GM18507 (cell line): ENCODE data around the gene PTPRM.

Source experiments
- DNase-seq: peaks from one replicate; pipeline ENCODE4 v3.0.0; 2011; ENCODE audit warnings: low read depth; ENCODE audit not compliant: insufficient read length; ENCODE audit errors: extremely low spot score
- FAIRE-seq: peaks from 2 replicates; lab custom pipeline; 2011; peaks lifted over from hg19 to GRCh38; lab: Jason Lieb, UNC

PTPRM gene

DNA sequence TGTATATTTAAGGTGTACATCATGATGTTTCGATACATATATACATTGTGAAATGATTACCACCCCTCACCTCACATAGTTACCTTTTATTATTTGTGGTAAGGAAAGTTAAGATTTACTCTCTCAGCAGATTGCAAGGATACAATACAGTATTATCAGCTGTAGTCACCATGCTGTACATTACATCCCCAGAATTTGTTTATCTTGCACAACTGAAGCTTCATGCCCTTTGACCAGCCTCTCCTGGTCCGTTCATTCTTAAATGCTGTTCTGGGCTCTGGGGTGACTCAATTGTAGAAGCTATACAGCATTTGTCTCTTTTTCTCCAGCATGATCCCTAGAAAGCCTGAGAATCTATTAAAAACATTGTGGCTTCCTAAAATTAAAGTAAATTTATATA, 90.8 kb downstream of the PTPRM start:
- DNase-seq, result no peak
- no peak for FAIRE-seq

DNA sequence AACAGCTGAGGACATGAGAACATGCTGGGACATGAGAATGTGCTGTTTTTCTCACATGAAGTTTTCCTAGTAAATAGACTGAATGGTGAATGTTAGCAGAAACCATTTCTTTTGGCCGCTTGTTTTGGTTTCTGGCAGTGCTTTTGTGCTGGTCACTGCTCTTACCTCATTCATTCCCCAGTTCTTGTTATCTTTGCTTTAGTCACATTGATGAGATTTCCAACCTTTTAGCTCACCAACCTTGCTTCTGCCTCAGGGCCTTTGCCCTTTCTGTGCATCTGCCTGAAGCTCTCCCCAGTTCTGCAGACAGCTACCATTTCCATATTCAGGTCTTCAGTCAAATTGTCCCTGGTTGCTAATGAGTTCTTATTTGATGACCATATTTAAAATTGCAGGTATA, 91.6 kb downstream of the PTPRM start:
- DNase-seq (no peak), FAIRE-seq (no peak)

DNA sequence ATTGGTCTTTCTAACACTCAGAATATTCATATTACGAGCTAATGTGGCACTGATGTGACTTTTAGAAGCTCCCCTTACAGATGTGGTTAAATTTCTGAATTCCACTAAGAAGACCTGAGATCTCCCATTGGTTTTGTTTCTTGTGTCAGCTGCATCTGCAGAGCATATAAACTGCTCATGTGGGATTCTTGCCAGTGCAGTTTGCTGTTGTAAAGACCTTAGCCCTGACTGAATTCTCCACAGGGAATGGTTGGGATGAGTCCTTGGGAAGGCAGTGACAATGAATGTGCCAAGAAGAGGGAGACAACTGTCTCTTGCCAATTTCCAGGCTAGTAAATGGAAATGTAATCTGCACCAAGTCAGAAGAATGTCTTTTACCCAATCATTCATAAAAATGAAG, 94.1 kb downstream of the PTPRM start:
- no peak for FAIRE-seq
- no peak for DNase-seq

DNA sequence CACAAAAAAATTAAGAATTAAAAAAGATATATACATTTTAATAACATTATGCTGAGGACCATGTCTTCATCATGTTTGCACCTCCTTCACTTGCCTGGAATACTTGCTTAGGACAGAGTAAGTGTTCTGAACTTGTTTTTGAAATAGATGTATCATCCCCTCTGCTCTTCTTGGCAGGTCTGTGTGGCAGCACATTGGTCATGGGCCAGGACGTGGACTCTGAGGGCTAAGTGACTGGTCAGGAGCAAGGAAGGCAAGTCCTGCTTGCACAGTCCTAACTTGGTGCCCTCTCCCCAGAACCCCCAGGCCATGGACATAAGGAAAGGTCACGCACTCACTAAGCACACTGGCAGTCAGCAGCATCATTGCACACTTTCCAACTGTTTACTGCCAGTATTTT, 95.8 kb downstream of the PTPRM start:
- DNase-seq, result no peak
- FAIRE-seq, result no peak

DNA sequence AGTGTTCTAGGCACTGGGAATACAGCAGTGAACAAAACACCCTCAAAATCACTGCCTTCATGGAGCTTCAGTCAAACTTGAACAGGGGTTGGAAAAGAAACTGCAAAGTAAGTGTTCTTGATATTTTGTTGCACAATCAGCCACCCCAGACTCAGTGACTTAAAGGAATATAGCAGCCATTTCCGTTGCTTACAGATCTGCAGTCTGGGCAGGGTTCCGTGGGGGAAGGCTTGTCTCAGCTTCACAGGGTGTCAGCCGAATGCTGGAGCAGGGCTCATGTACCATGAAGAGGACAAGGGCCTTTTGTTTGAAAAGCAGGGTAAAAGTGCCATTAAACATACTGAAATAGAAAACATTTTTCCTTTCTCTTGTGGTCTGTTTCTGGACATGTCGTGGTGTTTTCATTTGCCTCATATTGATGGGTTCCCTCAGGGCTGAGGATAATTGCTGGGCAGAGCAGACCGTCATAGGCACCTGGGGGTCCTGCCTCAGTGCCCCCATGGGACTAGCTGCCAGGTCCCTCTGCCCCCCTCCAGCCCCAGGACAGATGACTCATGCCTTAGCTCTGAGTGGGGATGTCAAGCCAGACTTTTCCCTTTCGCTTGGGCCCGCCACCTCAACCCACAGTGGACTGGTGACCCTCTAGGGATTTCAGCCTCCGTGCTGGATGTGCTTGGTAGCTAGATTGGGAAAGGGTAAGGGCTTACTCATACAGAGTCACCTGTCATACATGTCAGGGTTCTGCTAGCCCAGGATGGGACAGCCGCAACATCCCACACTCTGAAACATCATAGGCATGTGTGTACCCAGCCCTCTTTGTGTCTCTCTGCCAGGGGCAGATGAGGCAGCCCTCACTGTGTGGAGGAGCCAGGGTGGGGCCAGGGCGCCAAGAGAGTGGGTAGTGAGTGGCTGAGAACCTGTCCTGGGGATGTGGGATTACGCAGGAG, 96.5 kb downstream of the PTPRM start:
- DNase-seq, result no peak
- no peak for FAIRE-seq

DNA sequence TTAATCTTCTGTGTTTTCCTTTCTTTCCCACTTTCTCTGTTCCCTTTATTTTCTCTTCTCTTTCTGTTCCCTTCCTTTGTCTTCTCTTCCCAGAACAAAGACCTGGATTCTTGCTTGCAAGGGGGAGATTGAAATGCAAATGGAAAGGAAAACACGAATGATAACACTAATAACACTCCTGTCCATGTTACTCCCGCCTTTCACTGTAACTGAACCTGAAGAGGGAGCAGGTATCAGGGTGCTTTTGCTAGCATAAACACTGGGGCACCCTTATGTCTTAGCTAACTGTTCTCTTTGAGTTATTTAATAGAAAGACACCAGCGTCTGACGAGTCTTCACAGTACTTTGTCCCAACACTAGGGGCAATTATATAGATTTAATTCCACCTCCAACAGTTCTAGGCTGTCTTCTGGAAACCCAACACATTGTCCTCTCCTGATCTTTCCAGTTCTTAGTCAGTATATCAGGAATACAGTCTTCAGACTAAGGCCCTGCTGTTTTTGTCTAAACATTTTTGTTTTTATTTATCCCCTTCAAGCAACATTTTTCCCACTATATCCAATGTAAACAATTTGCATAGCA, 99.2 kb downstream of the PTPRM start:
- DNase-seq (no peak), FAIRE-seq (no peak)

DNA sequence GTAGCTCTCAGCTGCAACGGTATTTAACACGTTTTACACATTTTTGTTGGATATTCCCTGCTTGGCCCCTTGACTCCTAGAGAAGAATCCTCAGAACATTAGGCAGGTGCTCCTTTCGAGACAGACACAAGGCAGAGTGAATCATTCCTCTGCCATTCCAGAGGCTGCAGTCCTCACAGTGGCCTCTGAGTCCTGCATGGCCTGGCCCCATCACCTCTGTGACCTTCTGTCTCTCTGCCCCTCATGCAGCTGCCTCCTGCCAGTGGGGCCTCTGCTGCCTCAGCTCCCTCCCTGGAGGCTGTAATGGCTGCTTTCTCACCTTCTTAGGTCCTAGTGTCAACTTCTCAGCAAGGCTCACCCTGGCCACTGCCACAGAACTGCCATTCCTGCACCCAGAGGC, 101.3 kb downstream of the PTPRM start:
- no peak for DNase-seq
- no peak for FAIRE-seq

DNA sequence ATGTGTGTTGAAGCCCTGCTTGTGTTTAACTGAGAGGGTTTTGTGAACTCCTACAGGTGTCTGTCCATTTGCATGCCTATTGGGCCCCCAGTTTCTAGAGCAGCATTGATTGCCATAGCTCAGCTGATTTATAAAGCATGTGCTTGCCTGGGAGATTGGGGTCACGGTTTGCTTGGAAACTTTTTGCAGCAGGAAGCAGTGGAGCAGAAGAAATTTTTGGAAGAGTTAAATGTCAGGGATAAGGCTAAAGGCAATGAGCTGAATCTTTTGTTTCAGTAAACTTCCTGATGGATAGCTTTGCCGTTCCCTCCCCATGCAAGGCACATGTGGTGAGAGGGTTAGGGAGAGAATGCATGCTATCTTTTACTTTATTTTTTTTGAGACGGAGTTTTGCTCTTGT, 102.2 kb downstream of the PTPRM start:
- DNase-seq (no peak), FAIRE-seq (no peak)

DNA sequence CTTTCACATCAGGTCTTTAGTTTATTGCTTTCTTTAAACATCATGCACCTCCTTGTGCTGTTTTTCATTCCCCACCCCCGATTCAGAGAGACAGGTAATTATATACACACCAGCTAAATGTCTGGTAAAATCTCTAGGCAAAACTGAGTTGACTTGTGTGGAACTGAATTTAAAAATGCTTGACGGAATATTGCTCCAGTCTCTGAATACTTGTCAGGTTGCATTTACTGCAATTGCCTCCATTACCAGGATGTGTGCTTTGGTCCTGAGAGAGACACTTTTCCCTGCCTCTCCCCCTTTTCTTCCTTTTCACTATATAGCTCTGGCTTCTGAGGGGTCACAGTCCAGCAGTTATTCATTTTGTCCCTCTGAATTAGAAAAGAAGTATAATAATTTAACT, 104.0 kb downstream of the PTPRM start:
- DNase-seq (no peak), FAIRE-seq (no peak)

DNA sequence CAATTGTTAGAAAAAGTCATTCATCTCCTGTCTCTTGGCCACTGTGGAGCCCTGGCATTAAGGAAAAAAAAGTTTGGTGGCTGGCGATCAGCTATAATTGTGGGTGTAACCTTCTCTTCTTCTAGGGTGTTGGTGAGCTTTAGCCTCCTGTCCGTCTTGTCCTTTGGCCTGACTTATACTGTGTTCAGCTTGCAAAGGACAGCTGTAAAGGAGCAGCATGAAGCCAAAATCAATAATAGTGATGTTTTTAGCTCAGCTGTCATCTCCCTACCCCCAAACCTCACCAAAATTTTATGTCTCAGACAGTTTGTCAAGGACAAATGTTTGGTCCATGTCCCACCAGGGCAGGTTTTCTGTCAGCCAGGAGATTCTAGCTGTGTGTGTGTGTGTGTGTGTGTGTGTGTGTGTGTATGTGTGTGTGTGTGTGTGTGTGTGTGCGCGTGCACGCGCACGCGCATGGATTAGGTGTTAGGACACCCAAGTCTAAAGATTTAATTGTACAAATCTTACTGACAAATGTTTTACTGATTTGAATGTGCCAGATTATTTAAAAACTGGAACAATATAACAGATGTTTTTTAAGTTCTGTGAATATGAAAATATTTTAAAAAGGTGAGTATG, 109.2 kb downstream of the PTPRM start:
- FAIRE-seq (no peak), DNase-seq (no peak)

DNA sequence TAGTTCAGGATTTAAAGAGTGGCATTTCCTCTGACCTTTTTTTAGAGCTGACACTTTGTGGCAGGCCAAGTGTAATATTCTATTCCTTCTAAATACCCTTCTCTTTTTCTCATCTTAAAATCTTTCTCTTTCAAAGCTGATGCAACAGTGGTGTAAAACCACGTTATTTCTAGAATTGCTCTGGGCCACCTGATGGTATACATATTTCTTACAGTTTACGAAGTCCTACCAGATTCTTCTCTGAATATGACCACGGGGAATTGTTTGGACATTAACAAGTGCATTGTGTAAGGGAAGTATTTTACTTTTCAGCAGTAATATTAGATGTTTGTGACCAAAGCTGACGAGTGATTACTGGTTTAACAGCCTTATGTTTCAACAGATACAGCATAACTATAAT, 109.9 kb downstream of the PTPRM start:
- DNase-seq, result no peak
- no peak for FAIRE-seq

DNA sequence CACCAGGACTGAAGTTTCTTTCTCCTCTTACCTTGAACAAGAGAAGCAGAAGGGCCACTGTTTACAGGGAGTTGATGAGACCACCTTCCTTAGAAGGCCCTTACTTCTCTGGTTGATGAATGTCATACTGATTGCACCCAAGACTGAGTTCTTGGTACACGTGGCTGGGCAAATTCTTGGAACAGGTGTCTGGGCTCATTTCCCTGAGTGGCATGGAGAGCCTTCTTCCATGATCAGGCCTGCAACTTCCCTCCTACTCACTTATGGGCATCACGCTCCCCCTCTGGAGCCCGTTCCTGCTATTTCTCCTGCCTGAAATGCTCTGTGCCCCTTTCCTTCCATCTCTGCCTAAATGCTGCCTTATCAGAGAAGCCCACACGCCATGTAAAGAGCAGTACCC, 110.3 kb downstream of the PTPRM start:
- FAIRE-seq, result no peak
- DNase-seq, result no peak

DNA sequence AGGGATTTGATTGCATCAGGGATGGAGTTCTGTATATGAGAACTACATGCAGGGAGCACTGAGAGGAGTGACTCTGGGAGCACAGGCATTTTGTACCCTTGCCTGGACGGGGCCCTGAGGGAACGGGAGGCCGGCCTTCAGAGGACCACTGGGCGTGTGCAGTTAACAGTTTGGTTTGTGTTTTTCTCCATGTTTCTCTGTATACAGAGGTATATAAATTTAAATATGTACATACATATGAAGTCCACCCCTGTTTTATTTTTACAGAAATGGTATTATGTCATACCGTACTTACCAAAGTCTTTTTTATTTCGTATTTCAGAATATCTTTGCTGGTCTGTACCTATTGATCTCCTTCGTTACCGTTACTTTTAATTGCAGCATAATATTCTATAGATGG, 111.3 kb downstream of the PTPRM start:
- no peak for DNase-seq
- FAIRE-seq, result no peak

DNA sequence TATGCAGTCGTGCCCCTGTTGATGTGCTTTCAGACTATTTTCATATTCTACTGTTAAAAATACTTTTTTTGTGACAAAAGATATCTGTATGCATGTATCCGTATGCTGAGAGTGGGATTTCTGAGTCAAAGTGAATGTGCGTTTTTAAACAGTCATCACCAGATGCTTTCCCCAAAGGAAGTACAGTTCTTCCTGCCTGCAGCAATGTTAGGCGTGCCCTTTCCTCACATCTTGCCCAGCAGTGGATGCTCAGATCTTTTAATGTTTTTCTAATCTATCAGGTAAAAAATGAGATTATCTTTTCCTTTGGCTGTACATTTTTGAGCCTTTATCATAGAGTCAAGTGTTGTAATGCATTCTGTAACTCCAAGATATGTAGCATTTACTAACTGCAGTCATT, 111.7 kb downstream of the PTPRM start:
- FAIRE-seq (no peak), DNase-seq (no peak)

DNA sequence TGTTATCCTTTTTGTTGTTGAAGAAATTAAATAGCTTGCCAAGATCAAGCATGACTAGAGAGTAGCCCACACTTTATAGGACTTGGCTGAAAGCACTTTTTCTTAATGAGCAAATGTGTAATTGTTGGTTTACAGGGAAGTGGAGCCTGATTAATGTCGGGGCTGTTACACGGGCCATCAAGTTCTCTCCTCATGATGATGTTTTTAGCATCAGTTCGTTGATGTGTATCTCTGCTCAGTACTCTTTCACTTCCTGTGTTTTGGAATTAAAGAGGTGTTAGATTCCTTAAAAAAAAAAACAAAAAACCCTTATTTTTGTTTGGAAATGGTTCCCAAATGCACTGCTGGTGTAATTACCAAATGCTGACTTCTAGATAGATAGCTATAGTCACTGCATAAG, 114.2 kb downstream of the PTPRM start:
- DNase-seq, result no peak
- no peak for FAIRE-seq

DNA sequence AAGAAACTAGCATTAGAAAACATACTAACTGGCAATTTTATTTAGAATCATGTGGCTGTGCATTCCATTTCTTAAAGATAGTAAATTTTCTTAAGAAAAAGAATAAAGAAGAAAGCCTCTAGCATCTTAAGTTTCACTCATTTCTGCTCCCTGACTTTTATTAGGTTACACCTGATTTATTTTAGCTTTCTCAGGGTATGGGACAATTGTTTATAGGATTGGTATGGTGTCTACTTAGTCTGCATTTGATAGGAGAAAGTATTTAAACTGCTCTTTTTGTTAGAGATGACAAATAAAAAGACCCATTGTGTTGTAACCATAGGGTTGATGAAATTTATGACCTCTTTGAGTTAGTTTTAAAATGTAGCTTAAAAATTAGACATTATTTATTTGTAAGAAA, 115.2 kb downstream of the PTPRM start:
- no peak for FAIRE-seq

DNA sequence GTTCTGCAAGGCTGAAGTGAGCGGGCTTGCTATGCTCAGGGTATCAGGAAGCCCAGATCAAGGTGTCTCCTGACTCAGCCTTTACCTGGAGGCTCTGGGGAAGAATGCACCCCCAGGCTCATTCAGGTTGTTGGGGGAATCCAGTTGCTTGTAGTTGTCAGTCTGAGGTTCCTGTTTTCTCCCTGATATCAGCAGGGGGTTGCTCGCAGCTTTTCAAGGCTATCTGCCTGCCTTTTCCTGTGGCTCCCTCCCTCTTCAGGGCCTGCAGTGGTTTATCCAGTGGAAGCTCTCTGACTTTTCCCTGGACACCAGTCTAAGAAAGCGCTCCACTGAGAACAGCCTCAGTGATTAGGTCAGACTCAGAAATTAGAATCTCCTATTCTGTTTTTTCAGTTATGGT, 116.6 kb downstream of the PTPRM start:
- FAIRE-seq (no peak), DNase-seq (no peak)

More for the DNA sequence above, 115.2 kb downstream of the PTPRM start:
- no peak for DNase-seq

DNA sequence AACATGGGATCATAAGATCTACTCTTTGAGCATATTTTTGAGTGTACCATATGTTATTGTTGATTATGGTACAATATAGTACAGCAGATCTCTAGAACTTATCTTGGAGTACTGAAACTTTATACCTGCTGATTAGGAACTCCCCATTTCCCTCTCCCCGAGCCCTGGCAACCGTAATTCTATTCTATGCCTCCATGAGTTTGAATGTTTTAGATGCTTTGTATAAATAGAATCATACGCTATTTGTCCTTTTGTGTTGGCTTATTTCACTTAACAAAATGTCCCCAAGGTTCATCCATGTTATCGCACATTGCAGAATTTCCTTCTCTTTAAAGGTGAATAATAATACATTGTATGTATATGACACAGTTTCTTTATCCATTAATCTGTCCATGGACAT, 117.2 kb downstream of the PTPRM start:
- DNase-seq (no peak), FAIRE-seq (no peak)

DNA sequence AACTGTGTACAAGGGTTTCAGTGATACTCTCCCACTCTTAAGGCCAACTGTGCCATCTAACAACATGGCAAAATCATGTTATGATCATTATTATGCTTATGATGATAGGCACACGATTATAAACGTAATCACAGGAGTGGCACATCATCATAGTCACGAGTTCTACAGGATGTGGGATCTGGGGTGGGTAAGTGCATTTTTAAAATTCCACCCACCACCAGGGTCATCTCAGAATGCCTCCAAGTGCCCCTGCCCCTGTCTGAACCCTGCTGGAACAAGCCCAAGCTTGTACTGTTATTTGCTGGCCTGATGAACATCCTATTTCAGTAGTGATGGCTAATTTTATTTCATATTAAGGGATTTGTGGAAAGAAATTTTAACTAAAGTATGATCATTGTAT, 117.8 kb downstream of the PTPRM start:
- no peak for DNase-seq
- FAIRE-seq, result no peak

DNA sequence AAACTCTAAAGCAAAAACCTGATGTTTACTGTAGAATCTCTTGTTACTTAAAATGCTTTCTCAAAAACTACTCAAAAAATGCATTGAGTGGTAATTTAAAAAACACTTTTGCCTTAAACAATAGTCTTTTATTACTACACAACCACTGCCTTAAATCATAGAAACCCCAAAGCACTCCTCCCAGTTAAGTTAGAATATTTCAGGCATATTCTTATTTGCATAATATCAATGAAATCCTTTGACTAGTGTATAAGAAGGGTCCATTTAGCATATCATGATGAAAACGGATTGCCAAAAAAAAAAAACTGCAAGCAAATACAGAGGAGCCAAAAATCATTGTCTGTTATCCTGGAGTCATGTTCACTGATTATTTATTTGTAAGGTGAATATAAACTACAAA, 119.2 kb downstream of the PTPRM start:
- DNase-seq (no peak), FAIRE-seq (no peak)

DNA sequence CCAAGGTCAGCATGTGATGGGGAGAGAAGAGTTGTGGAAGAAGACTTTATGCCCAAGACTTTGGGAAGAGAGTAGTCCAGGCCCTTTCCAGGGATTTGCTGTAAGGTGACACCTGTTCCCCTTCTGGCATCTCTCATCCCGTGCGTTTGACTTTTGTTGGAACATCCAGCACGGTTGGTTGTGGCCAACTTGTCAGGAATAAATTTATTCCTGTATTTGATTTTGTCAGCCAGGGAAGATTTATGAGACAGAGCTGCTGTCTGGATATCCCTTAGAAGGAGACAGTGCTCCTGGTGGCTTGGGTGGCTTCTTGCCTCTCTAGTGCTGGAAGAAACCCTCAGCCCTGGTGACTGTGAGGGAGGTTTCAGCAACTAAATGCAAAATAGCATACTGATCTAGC, 121.5 kb downstream of the PTPRM start:
- no peak for FAIRE-seq
- DNase-seq, result no peak
